Cortex of kidney (tissue), 1 donor: ENCODE data around the gene CAB39.
"Not testable (repeated sequence)": the region's sequence is repeated elsewhere in the genome, so short reads cannot be mapped to it uniquely, and the experiment has no call there.

Experiments
- DNase-seq: peaks from one replicate; lab custom pipeline; 2025; lab: John Stamatoyannopoulos, UW

Gene CAB39

GRCh38 chr2:230715201-230715600, 2.6 kb downstream of the CAB39 start:
- DNase-seq = no peak

- DNase-seq = no peak
Observed at GRCh38 chr2:230716588-230716987, 3.9 kb downstream of the CAB39 start.

DNA sequence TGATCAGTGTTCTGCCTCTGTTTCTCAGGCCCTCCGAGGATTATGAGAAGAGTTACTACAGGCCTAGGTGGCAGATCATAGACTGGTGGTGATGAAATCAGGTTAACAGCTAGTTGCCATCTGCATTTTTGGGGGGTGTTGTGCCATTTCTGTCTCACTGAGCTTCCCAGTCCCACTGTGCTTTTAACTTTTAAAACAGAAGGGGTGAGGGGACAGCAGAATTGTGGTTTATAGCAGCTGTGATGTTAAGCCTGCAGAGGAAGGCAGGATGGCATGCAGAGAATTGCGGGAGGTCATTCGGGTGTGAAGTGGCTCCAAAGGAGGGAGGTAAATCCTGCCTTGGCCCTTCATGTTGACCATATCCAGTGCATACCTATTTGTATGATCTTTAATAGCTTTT, 5.0 kb downstream of the CAB39 start:
- DNase-seq = no peak

DNA sequence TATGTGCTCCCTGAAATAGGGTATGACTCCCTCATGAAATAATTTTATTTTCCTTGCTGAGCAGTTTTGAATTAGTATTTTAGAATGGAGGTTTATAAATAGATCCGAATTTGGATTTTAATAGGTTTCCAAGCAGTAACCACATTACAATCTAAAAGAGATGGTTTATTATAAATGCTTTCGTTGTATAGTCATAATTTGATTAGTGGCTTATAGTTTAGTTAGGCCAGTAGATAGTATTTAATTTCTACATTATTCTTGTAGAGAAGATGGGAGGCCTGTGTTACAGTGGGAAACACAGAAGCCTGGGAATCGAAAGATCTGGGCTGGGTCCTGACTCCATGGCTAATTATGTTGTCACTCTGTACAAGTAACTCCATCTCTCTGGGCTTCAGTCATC, 6.7 kb downstream of the CAB39 start:
- DNase-seq = no peak

GRCh38 chr2:230721712-230722111, 9.1 kb downstream of the CAB39 start:
- no peak for DNase-seq

- DNase-seq = no peak
Observed at GRCh38 chr2:230722207-230722885, 9.7 kb downstream of the CAB39 start.

DNA sequence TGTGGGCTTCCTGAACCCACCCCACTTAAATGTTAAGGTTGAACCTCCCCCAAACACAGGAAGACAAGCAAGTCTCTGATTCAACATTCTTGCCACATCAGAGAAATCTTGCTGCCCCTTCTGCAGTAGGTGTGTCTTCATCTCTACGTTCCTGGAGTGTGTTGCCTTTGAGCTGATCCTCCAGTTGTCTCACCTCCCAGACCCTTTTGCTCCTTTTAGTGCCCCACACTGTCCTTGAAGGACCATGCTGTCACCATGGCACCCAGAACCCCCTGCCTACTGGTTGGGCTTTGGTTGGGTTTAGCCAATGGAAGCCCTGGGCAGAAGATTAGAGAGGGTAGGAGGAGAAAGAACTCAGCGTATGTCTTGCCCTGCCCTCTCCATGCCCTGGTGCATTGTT, 10.7 kb downstream of the CAB39 start:
- DNase-seq = no peak

GRCh38 chr2:230724957-230725356, 12.3 kb downstream of the CAB39 start:
- not testable (repeated sequence) for DNase-seq

DNA sequence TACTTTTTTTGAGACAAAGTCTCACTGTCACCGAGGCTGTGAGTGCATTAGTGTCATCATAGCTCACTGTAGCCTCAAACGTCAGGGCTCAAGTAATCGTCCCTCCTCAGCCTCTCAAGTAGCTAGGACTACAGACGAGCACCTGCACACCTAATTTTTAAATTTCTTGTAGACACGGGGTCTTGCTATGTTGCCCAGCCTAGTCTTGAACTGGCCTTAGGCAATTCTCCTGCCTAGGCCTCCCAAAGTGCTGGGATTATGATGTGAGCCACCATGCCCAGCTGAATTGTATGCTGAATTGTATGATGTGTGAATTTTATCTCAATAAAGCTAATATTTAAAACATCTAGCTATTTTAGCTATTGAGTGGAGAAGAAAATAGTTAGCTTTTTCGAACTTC, 18.9 kb downstream of the CAB39 start:
- no peak for DNase-seq

- no peak for DNase-seq
Observed at GRCh38 chr2:230732914-230733401, 20.3 kb downstream of the CAB39 start.

DNA sequence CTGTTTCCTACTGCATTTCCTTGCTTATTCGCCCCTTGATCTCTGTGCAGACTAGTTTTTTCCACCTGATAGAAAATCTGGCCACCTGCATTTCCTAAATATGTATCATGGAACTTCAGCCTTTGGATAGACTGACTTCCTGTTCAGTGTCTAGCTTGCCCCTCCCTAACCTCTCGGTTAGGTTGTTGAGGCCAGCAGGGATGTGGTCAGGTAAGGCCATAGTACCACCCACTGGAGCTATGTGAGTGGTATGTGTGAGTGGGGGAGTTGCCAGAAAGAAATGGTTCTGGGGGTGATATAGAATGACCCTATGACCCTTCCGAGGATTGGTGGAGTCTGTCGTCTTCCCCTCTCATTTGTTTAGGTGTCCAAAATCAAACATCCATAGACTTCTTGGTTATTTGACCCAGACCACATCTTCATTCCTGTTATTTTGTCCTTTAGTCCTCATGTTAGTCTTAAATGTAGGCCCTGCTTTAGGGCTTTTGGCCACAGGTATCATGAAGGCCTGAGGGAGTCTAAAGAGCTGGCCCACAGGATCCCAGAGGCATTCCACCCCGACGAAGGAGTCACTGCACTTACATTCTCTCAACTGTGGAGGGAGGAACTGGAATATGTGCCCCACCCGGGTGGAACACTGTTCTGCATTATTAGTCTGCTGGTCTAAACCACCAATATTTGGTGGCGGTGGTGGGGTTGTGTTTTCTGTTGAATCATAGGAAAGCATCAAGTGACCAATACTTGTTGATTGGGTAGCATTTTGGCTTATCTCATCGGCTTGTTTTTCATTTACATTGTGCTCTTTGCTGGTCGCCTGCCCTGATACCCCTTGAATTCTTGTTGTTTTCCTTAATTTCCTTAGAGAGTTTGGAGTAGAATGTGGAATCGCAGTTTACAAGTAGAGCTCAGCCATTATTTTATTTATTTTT, 21.9 kb downstream of the CAB39 start:
- DNase-seq = no peak

- DNase-seq = no peak
Observed at GRCh38 chr2:230735884-230736283, 23.2 kb downstream of the CAB39 start.

DNA sequence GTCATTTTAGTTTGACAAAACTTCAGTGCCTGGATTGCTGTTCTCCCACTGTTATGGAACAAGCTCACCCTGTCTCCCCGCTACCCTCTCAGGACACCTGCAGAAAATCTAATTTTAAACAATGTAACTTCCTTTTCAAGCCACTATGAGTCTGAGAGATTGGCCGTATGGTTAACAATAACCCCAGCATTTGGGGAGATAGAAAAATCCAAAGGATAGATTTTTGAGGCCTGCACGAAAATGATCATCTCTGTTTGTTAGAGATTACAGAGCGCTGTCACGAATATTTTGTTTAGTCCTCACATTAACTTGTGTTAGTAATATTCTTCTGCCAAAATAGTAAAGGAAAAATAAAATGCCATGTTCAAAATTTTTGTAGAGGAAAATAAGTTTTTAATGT, 24.7 kb downstream of the CAB39 start:
- no peak for DNase-seq

DNA sequence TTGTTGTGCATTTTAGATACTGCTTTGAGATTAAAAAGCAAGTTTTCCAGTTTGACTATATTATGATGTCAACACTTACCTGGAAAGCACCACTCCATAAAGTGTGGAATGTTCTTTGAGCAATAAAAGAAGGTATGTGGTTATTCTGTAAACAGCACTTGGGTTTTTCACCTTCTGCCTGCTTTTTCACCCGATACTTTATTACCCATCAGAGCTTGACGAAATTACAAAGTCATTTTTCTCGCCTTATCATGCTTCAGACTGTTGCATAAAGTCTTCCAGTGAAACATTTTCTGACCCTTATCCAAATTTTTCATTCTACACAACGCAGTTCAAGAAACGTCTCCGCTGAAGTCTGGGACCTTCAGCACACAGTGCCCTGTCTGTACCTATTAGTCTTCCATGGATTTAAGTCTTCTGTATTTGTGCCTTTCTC, 25.2 kb downstream of the CAB39 start:
- no peak for DNase-seq

GRCh38 chr2:230738391-230738811, 25.8 kb downstream of the CAB39 start:
- DNase-seq = no peak

- DNase-seq = no peak
Observed at GRCh38 chr2:230738924-230739323, 26.3 kb downstream of the CAB39 start.

DNA sequence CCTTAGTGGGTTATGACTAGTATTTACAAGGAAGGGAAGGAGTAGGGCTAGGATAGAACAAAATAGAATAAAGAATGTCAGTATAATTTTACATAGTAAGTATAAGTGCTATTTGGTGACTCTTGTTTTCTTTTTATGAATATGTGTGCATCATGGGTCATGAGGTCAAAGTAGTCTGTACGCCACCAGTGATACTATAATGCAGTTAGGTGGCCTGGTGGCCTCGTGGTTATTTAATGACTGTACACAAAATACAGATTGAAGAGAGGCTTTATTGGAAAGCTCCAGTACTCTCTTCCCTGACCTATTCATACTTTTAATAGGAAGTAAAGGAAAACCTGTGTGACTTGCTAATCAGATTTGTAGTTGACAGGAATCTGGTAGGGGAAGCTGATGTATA, 27.3 kb downstream of the CAB39 start:
- no peak for DNase-seq

DNA sequence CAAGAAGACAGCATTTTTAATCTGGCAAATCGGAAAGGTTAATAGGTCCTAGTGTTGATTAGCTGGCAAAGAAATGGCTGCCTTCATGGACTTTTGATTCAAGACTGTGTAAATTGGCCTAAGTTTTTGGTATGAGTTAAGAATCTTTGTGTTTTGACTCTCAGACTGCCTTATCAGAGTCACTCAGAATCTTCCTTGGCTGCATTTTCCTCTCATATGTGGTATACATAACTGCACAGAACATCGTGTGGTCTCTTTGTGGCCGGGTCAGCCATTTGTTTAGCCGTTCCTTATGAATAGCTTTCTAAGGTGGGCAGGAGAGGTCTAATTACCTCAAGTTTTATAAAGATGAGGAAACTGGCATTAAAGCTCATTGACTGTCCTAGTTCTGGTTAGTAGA, 30.1 kb downstream of the CAB39 start:
- no peak for DNase-seq

DNA sequence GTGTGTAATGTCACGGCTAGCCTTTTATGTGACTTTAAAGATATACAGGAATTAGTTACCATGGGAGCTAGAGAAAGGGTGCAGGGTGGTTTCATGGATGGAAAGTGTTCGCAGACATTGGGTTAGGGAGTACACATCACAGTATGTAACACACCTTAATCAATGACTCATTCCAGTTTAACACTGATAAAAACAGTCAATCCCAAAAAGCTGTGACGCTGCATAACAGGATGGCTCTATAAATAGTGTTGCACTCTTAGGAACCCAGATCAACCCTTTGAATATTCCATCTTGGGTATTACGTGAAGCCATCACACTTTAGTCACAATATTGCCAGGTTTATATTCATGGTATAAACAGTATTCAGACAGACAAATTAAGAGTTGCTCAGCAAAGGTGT, 33.6 kb downstream of the CAB39 start:
- no peak for DNase-seq

- no peak for DNase-seq
Observed at GRCh38 chr2:230748087-230748486, 35.4 kb downstream of the CAB39 start.

GRCh38 chr2:230749111-230749510, 36.5 kb downstream of the CAB39 start:
- no peak for DNase-seq

DNA sequence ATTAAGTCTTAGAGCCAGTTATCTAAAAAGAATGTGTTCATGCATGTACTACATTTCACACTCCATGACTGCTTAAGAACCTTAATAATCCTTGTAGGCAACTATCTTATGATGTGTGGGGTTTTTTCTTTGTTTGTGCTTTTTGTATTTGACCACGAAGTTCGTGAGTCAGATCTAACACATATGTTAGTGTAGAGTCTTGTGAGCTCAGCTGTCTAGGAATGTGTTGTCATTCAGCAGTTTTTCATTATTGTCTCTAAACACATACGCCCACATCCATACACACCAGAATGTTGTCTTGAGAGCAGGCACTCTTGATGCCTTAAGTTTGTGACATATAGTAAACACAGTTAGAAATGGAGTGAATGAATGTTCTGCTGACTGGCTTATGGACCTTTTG, 38.4 kb downstream of the CAB39 start:
- DNase-seq = no peak

- DNase-seq = no peak
Observed at GRCh38 chr2:230754200-230754599, 41.6 kb downstream of the CAB39 start.
